Mesendoderm (in vitro differentiated cells): ENCODE data around the gene TBC1D1.

Experiments used
- DNase-seq: peaks from one replicate; pipeline ENCODE4 v3.0.0; 2013
- H2AK5ac ChIP-seq: 2 replicates; pipeline ENCODE4 v1.6.1; 2013; ENCODE audit warnings: low read length, inconsistent platforms
- H2BK120ac ChIP-seq: 2 replicates; pipeline ENCODE4 v1.6.1; 2013; ENCODE audit warnings: low read depth, mild to moderate bottlenecking, low read length, moderate library complexity, mixed read lengths
- H2BK15ac ChIP-seq: replicated peaks from 2 replicates; pipeline ENCODE4 v1.6.1; 2013; ENCODE audit warnings: low read depth, mild to moderate bottlenecking, moderate library complexity
- H2BK5ac ChIP-seq: 2 replicates; pipeline ENCODE4 v1.6.1; 2013; ENCODE audit warnings: low read length, inconsistent platforms
- H3K18ac ChIP-seq: 2 replicates; pipeline ENCODE4 v1.6.1; 2013; ENCODE audit warnings: mild to moderate bottlenecking, low read length, mixed read lengths
- H3K23ac ChIP-seq: one replicate; pipeline ENCODE4 v1.6.1; 2013; ENCODE audit warnings: low read length
- H3K27ac ChIP-seq: 2 replicates; pipeline ENCODE4 v1.5.1; 2013; ENCODE audit warnings: low read depth, mild to moderate bottlenecking, inconsistent platforms, low read length, moderate library complexity
- H3K27me3 ChIP-seq: 2 replicates; pipeline ENCODE4 v1.6.1; 2013; ENCODE audit warnings: low read length, control low read depth, mild to moderate bottlenecking, inconsistent platforms; ENCODE audit not compliant: insufficient read depth, poor library complexity
- H3K36me3 ChIP-seq: 2 replicates; pipeline ENCODE4 v1.6.1; 2013; ENCODE audit warnings: low read length, inconsistent platforms; ENCODE audit not compliant: control insufficient read depth, insufficient read depth
- H3K4ac ChIP-seq: one replicate; pipeline ENCODE4 v1.6.1; 2013; ENCODE audit warnings: low read depth, mild to moderate bottlenecking, low read length, moderate library complexity
- H3K4me1 ChIP-seq: 2 replicates; pipeline ENCODE4 v1.6.1; 2013; ENCODE audit warnings: low read depth, low read length, inconsistent platforms; ENCODE audit not compliant: control insufficient read depth
- H3K4me2 ChIP-seq: 2 replicates; pipeline ENCODE4 v1.6.1; 2013; ENCODE audit warnings: low read length
- H3K4me3 ChIP-seq: 2 replicates; pipeline ENCODE4 v1.5.1; 2013; ENCODE audit warnings: mild to moderate bottlenecking, low read length
- H3K56ac ChIP-seq: one replicate; pipeline ENCODE4 v1.6.1; 2013; ENCODE audit warnings: low read length
- H3K79me1 ChIP-seq: 2 replicates; pipeline ENCODE4 v1.6.1; 2013; ENCODE audit warnings: low read length, inconsistent platforms
- H3K79me2 ChIP-seq: 2 replicates; pipeline ENCODE4 v1.6.1; 2013; ENCODE audit warnings: mild to moderate bottlenecking, low read length; ENCODE audit not compliant: control insufficient read depth, insufficient read depth
- H3K9ac ChIP-seq: 2 replicates; pipeline ENCODE4 v1.6.1; 2013; ENCODE audit warnings: low read length, inconsistent platforms
- H4K5ac ChIP-seq: one replicate; pipeline ENCODE4 v1.6.1; 2013; ENCODE audit warnings: low read length
- H4K8ac ChIP-seq: one replicate; pipeline ENCODE4 v1.6.1; 2013; ENCODE audit warnings: low read depth, mild to moderate bottlenecking, control low read depth, low read length, moderate library complexity
- whole genome bisulfite sequencing: extraction: QIAGEN DNeasy Blood & Tissue Kit; methylation state at CpG from one replicate; pipeline ENCODE4 v1.1.7; 2013; ENCODE audit warnings: low lambda C conversion rate, missing lambda C conversion rate; ENCODE audit not compliant: insufficient coverage; ENCODE audit errors: extremely low coverage; 5-methylcytosine and 5-hydroxymethylcytosine counted together

TBC1D1 gene

DNA sequence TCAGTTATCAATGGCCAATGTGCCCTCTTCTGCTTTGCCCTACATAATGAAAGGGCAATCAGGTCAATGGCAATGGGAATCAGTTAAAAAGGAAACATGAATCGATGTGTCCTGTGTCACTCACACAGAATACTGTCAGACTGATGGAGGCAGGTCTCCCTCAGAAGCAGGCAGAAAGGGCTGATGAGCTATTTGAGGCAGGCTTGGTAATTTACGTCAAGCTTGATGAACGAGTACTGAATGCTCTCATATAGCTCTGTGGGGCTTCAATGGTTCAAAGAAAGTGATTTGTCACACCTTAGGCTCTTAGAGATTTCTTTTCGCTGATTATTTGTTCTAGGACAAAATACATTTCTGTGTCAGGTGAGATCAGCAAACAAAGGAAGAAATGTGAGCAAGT, 22.6 kb upstream of the TBC1D1 start:
- Histone ChIP-seq H3K9ac (no peak overlapping the region), H4K5ac (no peak overlapping the region), H4K8ac (no peak overlapping the region), H2AK5ac (no peak overlapping the region), H3K79me1 (no peaks in the 10 kb centered on the region), H3K79me2 (no peaks in the 10 kb centered on the region), H2BK5ac (no peak overlapping the region), H3K56ac (no peak overlapping the region), H2BK120ac (no peak overlapping the region), H3K4me3 (no peak overlapping the region), H3K4ac (no peak overlapping the region), H3K4me2 (no peak overlapping the region), H3K36me3 (no peaks in the 10 kb centered on the region), H3K4me1 (no peaks in the 10 kb centered on the region), H2BK15ac (no peak overlapping the region), H3K27me3 (no peaks in the 10 kb centered on the region), H3K23ac (no peak overlapping the region), H3K18ac (no peak overlapping the region), H3K27ac (no peak overlapping the region)
- WGBS = no CpG with 5 or more reads among the region's 4 CpGs
- DNase-seq = no peak

DNA sequence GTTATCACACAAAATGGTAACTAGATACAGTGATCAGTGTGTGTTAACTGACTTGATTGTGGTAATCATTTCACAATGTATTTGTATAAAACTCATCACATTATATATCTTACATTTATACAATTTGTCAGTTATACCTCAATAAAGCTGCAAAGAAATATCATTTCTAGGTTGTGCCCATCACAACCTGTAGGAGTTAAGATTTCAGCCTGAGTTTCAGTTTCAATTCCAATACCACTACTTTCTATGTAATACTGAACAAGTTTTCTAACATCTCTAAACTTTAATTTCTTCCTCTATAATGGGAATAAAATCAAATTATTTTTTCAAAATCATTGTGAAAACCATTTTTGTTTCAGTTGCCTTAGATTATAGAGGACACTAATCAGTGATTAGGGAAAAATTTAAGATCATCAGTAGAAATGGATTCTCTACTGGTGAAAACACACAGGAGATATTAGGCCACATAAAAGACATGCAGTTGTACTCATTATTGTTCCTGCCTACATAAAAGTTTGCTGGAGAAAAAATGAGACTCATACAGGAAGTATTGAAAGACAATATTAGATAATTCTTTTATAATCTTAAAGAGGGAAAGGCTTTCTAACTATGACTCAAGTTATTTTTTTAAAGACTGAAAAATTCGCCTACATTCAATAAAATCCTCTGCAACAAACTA, 18.4 kb upstream of the TBC1D1 start:
- Histone ChIP-seq H3K18ac (no peak overlapping the region), H3K79me2 (no peaks in the 10 kb centered on the region), H2AK5ac (no peak overlapping the region), H4K5ac (no peak overlapping the region), H2BK120ac (no peak overlapping the region), H2BK5ac (no peak overlapping the region), H3K27ac (no peak overlapping the region), H3K36me3 (no peaks in the 10 kb centered on the region), H4K8ac (no peak overlapping the region), H3K4me3 (no peak overlapping the region), H2BK15ac (no peak overlapping the region), H3K27me3 (no peaks in the 10 kb centered on the region), H3K4me2 (no peak overlapping the region), H3K9ac (no peak overlapping the region), H3K4ac (no peak overlapping the region), H3K23ac (no peak overlapping the region), H3K56ac (no peak overlapping the region), H3K79me1 (no peaks in the 10 kb centered on the region), H3K4me1 (no peaks in the 10 kb centered on the region)
- no CpG with 5 or more reads among the region's 1 CpG for WGBS
- DNase-seq = no peak

DNA sequence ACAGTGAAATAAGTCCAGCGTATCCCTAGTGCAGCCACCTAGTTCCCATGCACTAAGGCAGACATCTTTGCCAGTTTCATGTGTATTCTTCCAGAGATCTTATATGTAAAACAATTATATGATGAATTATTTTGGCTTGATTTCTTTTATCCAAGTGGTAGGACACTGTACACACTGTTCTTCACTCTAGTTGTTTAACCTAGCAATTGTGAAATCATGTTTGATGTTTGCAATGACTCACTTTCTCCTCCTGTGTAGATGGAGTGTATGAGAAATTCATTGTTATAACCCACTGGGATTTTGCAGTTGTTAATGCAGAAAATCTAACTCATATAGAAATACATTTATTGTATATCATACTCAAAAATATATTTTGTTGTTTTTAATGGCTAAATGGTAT, 17.5 kb upstream of the TBC1D1 start:
- no peak overlapping the region for H3K4ac ChIP-seq
- no peak overlapping the region for H3K27ac ChIP-seq
- no peak overlapping the region for H4K5ac ChIP-seq
- no peak for DNase-seq
- WGBS = no CpG with 5 or more reads among the region's 1 CpG
- no peak overlapping the region for H3K4me2 ChIP-seq
- no peaks in the 10 kb centered on the region for H3K36me3 ChIP-seq
- no peak overlapping the region for H3K18ac ChIP-seq
- H3K56ac ChIP-seq = no peak overlapping the region
- no peak overlapping the region for H3K4me3 ChIP-seq
- no peak overlapping the region for H4K8ac ChIP-seq
- H3K79me1 ChIP-seq = no peaks in the 10 kb centered on the region
- no peak overlapping the region for H2BK120ac ChIP-seq
- no peaks in the 10 kb centered on the region for H3K79me2 ChIP-seq
- H2BK5ac ChIP-seq = no peak overlapping the region
- H3K23ac ChIP-seq = no peak overlapping the region
- no peak overlapping the region for H3K9ac ChIP-seq
- H2AK5ac ChIP-seq = no peak overlapping the region
- no peak overlapping the region for H2BK15ac ChIP-seq
- no peaks in the 10 kb centered on the region for H3K27me3 ChIP-seq
- H3K4me1 ChIP-seq = no peaks in the 10 kb centered on the region

DNA sequence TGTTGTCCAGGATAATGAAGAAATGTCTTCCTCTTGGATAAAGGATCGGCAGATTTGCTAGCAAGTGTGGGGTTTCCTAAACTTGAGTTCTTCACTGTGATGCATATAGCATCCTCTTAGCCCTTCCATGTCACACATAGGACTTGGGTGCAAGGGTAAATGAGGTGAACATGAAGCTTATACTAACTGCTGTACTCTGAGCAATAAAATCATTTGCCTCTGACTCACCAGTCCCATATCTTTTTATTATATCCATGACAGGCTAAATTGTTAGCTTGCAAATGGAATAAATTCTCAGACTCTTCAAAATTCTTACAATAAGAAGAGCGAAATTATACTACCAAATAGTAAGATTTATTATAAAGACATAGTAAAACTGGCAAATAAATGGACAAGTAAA, 14.7 kb upstream of the TBC1D1 start:
- Histone ChIP-seq H3K4me3 (no peak overlapping the region), H3K4me2 (no peak overlapping the region), H3K9ac (no peak overlapping the region), H2BK5ac (no peak overlapping the region), H3K4ac (no peak overlapping the region), H3K23ac (no peak overlapping the region), H3K27me3 (no peaks in the 10 kb centered on the region), H3K18ac (no peak overlapping the region), H3K79me2 (no peaks in the 10 kb centered on the region), H3K4me1 (no peaks in the 10 kb centered on the region), H2BK120ac (no peak overlapping the region), H2BK15ac (no peak overlapping the region), H4K8ac (no peak overlapping the region), H3K79me1 (no peaks in the 10 kb centered on the region), H2AK5ac (no peak overlapping the region), H4K5ac (no peak overlapping the region), H3K27ac (no peak overlapping the region), H3K56ac (no peak overlapping the region), H3K36me3 (no peaks in the 10 kb centered on the region)
- no CpG with 5 or more reads among the region's 2 CpGs for WGBS
- no peak for DNase-seq

DNA sequence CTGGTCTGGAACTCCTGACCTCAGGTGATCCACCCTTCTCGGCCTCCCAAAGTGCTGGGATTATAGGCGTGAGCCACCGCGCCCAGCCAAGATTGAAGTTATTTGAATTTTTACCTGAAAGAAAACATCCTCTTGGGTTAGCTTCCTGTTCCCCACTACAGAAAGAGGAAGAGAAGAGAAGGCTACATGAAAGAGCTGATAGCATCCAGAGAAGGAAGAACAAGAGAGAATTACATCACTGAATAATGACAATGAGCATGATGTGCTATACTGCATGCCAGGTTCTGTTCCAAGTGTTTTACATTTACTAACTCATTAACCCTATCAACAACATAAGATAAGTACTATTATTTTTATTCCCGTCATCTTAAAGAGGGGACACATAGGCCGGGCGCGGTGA, 11.5 kb upstream of the TBC1D1 start:
- Histone ChIP-seq H3K56ac (no peak overlapping the region), H2AK5ac (no peak overlapping the region), H2BK120ac (no peak overlapping the region), H3K79me2 (no peaks in the 10 kb centered on the region), H3K4ac (no peak overlapping the region), H3K27me3 (no peaks in the 10 kb centered on the region), H3K4me2 (no peak overlapping the region), H3K23ac (no peak overlapping the region), H3K36me3 (no peaks in the 10 kb centered on the region), H3K4me1 (no peaks in the 10 kb centered on the region), H3K9ac (no peak overlapping the region), H4K5ac (no peak overlapping the region), H3K4me3 (no peak overlapping the region), H3K79me1 (no peaks in the 10 kb centered on the region), H2BK5ac (no peak overlapping the region), H2BK15ac (no peak overlapping the region), H3K18ac (no peak overlapping the region), H4K8ac (no peak overlapping the region), H3K27ac (no peak overlapping the region)
- no peak for DNase-seq
- WGBS = no CpG with 5 or more reads among the region's 8 CpGs

DNA sequence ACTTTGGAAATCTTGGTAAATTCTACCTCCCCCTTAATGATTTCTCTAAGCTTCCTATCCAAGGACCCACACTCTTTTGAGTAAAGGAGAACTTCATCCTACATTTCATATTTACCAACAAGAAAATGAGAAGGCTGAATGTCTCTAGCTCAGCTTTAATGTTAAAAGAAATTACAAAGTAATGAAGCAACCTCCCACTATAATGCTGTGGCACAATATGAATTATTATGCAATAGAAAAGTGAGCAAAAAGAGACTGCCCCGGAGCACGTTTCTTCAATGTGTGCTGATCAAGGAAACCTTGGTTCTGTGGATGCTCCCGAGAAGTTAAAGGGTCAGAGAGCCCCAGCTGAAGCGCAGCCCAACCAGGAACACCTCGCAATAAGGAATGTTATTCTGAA, 9.1 kb upstream of the TBC1D1 start:
- Histone ChIP-seq H2AK5ac (no peak overlapping the region), H3K4me3 (no peak overlapping the region), H3K4me1 (no peaks in the 10 kb centered on the region), H3K18ac (no peak overlapping the region), H4K8ac (no peak overlapping the region), H3K79me1 (no peaks in the 10 kb centered on the region), H3K36me3 (no peaks in the 10 kb centered on the region), H3K27ac (no peak overlapping the region), H2BK15ac (no peak overlapping the region), H3K4ac (no peak overlapping the region), H2BK5ac (no peak overlapping the region), H3K4me2 (no peak overlapping the region), H3K79me2 (no peaks in the 10 kb centered on the region), H4K5ac (no peak overlapping the region), H3K23ac (no peak overlapping the region), H3K9ac (no peak overlapping the region), H3K56ac (no peak overlapping the region), H2BK120ac (no peak overlapping the region), H3K27me3 (no peaks in the 10 kb centered on the region)
- DNase-seq = no peak
- no CpG with 5 or more reads among the region's 5 CpGs for WGBS
